ENCODE data around the gene ENO1. TPM values are rescaled to one million over a fixed set of nuclear protein-coding genes. Genes with fewer than 3 reads are reported as not detected.

ENO1 gene

Small RNAs within 50 kb of the gene (small RNA-seq; reads per million reads assigned to genes)
- not detected for gene AL139415.2 (ENCODE audit: insufficient read depth)
- not detected for gene MIR6728 (ENCODE audit: insufficient read depth)
- not detected for gene RNU6-304P (ENCODE audit: insufficient read depth)
